HEK293 (cell line): ENCODE results near the gene CLPSL1.

Source experiments
- CTCF ChIP-seq: fragments of 450-650 bp; formaldehyde crosslinking; IDR thresholded peaks from 2 replicates; pipeline ENCODE4 v1.5.1; 2016; ENCODE audit warnings: missing biosample characterization, missing genetic modification characterization
- HOXA7 ChIP-seq: sonication (generic); formaldehyde crosslinking; IDR thresholded peaks from 2 replicates; pipeline ENCODE4 v1.8.1; 2022; ENCODE audit warnings: missing genetic modification reagents, borderline replicate concordance
- ZBTB6 ChIP-seq: fragments of 450-650 bp; formaldehyde crosslinking; IDR thresholded peaks from 2 replicates; pipeline ENCODE4 v1.5.1; 2017; ENCODE audit warnings: missing biosample characterization, missing genetic modification characterization
- ZNF664 ChIP-seq: fragments of 450-650 bp; formaldehyde crosslinking; IDR thresholded peaks from 2 replicates; pipeline ENCODE4 v1.5.1; 2016; ENCODE audit warnings: missing biosample characterization, missing genetic modification characterization
- ZNF768 ChIP-seq: fragments of 450-650 bp; formaldehyde crosslinking; IDR thresholded peaks from 2 replicates; pipeline ENCODE4 v1.5.1; 2018; ENCODE audit warnings: missing biosample characterization, mild to moderate bottlenecking, missing genetic modification characterization
- ZNF843 ChIP-seq: fragments of 450-650 bp; formaldehyde crosslinking; IDR thresholded peaks from 2 replicates; pipeline ENCODE4 v1.5.1; 2016; ENCODE audit warnings: missing biosample characterization, missing genetic modification characterization
- ZSCAN16 ChIP-seq: fragments of 450-650 bp; formaldehyde crosslinking; IDR thresholded peaks from 2 replicates; pipeline ENCODE4 v1.5.1; 2016; ENCODE audit warnings: missing biosample characterization, missing genetic modification characterization

- no peak for TF ChIP-seq CTCF (tag by site-specific recombination)
- TF ChIP-seq ZBTB6 (tag by site-specific recombination), result no peak
- no peak for TF ChIP-seq ZSCAN16
- no peak for TF ChIP-seq ZNF664 (tag by site-specific recombination)
- no peak for TF ChIP-seq ZNF768 (tag by site-specific recombination)
- no peak for TF ChIP-seq HOXA7 (CRISPR knock-in tag)
- no peak for TF ChIP-seq ZNF843 (tag by site-specific recombination)
These were observed 34.3 kb upstream of the CLPSL1 start for GRCh38 chr6:35746516-35746915.
